GM19397 (cell line): ENCODE data around the gene NEB.
"Not testable (repeated sequence)": the region's sequence is repeated elsewhere in the genome, so short reads cannot be mapped to it uniquely, and the experiment has no call there.

ENCODE experiments used
- ATAC-seq: cut with Tn5 transposase; IDR thresholded peaks from one replicate; pipeline ENCODE4 v1.9.1; 2021; ENCODE audit warnings: mild to moderate bottlenecking, moderate library complexity; ENCODE audit not compliant: unreplicated experiment

NEB gene

DNA sequence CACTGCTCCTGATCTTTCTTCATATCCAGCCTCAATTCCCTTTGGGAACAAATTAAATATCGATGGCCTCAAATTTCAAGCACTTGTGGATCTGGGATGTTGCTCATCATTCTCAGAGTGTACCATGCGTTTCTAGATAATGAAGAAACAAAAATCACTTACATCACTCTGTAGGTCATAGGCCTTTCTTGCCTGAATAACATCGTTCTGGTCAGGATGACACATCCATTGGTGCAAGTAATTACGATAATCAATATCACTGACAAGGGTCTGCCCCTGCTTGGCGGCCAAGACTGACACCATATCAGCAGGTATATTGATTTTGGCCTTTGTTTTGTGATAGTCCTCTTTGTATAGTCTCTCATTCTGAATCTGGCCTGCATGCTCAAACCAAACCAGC lies 167.3 kb downstream of the NEB start:
- no peak for ATAC-seq

DNA sequence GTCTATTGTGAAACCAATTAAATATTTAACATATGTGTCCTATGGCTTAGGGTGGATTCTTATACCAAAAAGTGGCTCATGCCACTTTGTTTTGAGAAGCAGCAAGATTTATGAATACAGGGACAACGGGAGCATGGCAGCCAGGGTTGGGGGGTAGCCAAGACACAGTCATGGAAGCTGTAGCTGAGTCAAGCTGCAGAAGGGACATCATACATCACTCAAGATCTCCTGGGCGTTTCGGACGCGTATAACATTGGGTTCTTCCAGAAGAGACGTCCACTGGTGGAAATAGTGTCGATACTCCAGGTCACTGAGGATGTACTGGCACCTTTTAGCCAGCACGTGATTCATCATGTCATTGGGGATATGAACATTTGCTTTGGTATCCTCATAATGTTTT lies 171.9 kb downstream of the NEB start:
- ATAC-seq = no peak

DNA sequence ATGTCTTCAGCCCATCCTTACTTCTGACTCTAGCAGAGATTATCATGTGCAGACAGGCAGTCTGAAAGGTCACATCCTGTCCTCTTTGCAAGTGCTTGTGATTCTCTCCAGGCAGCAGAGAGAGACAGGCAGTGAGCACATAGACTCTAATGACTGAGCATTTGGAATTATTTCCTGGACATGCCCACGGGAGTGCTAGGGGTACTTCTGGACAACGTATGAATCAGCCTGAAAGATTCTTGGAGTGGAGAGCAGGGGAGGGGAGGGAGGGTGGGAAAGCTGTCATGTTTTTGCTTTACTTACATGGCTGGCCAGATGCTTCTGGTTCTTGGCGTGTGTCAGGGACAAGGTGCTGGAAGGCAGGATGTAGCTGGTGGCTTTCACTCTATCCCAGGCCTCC lies 174.0 kb downstream of the NEB start:
- no peak for ATAC-seq

DNA sequence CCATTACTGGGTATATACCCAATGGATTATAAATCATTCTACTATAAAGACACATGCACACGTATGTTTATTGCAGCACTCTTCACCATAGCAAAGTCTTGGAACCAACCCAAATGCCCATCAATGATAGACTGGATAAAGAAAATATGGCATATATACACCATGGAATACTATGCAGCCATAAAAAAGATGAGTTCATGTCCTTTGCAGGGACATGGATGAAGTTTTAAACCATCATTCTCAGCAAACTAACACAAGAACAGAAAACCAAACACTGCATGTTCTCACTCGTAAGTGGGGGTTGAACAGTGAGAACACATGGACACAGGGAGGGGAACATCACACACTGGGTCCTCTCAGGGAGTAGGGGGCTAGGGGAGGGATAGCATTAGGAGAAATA lies 174.8 kb downstream of the NEB start:
- not testable (repeated sequence) for ATAC-seq

DNA sequence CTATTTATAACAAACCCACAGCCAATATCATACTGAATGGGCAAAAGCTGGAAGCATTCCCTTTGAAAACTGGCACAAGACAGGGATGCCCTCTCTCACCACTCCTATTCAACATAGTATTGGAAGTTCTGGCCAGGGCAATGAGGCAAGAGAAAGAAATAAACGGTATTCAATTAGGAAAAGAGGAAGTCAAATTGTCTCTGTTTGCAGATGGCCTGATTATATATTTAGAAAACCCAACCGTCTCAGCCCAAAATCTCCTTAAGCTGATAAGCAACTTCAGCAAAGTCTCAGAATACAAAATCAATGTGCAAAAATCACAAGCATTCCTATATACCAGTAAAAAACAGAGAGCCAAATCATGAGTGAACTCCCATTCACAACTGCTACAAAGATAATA lies 176.4 kb downstream of the NEB start:
- not testable (repeated sequence) for ATAC-seq

DNA sequence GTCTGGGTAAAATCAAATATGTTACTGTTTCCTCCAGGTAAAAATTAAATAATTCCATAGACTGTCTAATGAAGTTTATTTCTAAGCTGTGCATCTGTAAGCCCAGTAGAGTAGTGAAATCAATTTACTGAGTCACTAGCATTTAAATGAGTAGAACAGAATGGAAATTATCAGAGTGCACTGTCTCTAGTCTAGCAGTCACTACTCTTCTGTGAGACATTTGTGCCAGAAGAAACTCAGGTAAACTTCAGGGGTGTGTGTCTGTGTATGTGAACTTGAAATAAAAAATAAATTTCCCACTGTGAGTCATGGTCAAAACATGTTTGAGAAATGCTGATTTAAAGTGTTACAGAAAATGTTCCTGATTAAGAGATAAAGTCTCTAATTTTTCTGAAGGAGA lies 178.2 kb downstream of the NEB start:
- ATAC-seq = no peak

DNA sequence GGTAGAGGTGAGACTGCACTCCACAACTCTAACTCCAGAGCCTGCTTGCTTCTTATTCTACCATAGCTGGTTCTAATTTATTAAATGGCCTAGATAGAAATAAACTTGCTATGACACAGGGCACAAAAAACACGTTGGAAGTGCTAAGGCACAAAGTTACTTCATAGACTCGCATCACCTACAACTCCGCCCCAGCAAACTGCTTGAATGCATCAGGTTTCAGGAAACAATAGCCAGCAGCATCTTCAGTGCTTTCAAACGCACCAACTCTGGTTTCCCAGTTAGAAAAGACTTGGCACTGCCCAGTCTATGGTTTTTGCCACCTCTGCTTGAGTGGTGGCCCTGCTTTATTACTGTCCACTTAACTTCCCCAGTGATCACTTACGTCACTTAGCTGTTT lies 182.0 kb downstream of the NEB start:
- no peak for ATAC-seq

DNA sequence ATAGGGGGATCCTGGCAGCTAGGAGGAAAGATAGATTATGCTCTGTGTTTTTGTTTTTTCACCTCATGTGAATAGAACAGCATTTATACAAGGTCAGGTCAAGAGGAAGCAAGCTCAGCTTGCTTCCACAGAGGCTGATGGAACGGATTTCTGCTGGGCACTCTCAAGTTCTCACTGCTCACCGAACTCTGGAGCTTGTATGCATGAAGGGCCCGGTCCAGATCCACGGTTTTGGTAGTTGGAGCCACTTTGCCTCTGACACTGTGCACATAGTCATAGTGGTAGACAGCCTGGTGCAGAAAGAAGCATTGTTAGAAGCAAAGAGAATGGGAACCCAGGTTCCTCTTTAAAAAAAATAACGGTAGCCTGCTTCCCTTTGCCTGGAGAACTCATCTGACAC lies 182.7 kb downstream of the NEB start:
- no peak for ATAC-seq

DNA sequence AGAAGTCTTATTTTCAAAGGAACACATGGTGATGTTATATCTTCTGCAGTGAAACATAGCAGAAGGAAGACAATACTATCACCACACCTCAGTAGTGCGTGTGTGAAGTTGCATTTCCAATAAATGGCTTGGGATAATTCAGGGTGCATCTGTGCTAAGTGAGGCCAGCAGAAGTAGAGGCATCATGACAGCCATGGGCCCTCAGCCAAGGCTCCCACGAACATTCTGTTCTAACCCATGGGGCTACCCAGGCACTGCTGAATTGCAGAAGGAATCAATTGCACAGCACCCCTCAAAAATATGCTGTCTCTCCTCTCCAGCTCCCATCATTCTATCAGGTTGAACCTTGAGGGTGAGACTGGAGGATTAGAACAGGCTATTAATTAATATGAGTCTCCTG lies 185.1 kb downstream of the NEB start:
- no peak for ATAC-seq

DNA sequence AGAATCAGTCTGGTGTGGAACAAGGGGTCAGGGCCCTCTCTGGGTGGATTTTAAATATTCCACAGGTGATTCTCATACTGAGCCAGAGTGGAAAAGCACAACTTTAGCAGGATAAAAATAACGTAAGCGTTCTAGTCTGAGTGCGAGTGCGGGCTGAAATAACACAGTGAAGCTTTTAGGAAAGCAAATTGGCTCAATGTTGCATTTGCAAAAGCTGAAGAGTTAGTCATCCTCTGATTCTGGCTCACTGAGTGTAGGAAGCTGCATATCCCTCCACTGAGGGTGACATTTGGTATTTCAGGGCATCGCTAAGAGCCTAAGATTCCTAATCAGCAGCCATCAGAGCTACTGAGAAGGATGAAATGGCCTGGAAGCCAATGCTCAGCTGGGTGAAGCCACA lies 189.8 kb downstream of the NEB start:
- ATAC-seq = no peak

DNA sequence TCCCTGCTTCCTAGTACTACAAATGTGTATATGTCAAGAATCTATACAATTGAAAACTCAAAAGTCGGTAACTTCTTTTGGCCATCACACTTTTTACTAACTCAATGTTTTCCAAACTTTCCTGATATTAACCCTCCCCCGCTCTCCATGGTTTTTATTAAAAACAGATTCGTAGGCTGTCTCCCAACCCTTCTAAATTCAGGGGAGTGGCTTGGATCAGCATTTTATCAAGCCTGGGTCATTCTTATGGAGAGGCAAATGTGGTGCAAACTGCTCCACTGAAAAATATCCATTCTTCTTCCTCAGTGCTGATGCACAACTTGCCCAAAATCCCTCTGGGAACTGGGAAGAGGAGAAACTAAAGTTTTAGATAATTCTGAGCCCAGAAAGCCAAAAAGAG lies 190.4 kb downstream of the NEB start:
- no peak for ATAC-seq

DNA sequence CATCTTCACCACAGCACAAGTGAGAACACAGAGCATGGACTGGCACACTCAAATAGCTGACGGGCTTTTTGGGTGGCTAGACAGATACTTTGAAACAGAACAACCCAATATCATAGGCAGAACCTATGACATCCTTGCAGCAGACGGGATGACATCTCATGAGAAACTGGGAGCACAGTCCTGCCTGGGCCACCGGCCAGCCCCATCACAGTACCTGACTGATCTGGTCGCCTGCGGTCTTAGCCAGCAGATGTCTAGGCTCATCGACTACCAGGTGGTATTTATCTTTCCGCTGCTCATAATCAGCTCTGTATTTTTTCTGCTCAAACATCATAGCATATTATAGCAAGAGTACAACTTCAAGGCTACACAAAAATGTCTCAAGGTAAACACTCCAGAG lies 200.3 kb downstream of the NEB start:
- ATAC-seq = no peak

DNA sequence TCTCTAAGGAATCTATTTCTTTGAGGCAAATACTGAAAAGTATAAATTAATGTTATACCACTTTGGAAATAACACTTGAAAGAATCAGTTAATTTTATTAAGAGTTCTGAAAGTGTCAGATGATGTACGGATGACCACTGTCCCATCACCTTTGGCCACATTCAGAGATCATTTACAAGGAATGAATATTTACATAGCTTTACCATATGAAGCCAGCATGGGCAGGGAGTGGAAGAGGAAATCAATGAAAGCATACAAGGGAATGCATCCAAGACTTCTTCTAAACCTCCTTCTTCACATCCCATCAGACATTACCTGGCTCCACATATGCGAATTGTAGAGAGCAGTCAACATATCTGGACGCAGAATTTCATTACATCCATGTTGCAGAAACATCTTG lies 201.1 kb downstream of the NEB start:
- ATAC-seq = no peak

DNA sequence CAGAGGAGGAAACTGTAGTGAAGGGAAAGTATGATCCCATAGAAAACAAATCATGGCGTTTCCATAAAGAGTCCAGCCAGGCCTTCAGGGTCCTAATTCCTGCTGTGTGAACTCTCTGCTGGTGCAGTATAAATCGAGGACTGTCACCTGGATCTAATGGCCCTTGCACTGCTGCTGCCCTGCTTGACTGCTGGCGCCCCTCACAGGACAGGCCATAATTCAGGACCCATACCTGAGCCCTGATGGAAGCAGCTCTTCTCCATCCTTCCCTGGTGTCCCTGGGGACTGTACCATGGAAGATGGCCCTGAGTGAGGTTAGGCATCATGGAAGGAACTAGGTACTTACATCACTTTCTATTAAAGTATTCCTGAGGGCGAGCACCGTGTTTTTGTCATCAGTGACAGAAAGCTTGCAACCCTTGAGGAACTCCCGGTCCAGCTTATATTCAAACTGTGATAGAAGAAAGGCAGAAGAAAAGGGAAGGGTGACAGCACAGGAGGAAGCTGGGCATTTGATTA lies 207.6 kb downstream of the NEB start:
- ATAC-seq = no peak

DNA sequence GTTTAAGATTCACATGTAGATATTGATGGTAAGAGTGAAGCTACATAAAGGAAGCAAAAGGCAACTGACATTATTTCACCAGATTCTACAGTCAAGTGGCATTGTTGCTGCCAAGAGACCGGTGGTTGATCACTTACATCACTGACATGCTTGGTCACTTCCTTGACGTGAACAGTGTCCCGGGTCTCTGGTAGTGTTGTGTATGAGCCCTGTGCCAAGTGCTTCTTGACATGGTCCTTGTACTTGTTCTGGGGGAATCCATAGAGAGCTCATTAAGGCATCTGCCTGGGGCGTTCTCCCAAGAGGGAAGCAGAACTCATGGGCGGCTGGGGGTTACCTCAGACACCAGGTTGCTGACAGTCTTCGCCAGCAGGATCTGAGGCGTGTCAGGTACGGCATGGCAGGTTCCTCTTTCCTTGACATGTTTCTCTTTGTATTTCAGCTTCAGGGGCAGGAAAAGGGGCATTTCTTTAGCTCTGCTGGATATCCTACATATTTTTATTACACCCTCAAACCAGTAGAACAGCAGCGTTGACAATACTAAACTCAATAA lies 208.4 kb downstream of the NEB start:
- no peak for ATAC-seq

DNA sequence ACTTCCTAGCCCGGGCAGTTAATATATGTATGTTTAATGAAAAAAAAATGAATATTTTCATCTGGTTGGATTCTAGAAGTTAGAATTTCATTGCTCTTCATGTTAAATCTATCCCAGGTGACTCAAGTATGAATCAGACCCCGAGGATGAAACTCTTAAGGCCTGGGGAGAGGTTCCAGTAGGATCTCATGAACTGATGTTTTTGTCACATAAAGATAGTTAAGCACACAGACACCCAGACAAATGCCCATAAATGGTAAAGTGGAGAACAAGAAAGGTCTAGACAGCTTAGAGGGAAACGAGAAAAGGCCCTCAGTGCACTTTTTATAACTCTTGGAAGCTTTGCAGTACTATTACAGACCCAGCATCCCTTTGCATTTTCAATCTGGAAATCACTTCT lies 210.4 kb downstream of the NEB start:
- no peak for ATAC-seq

DNA sequence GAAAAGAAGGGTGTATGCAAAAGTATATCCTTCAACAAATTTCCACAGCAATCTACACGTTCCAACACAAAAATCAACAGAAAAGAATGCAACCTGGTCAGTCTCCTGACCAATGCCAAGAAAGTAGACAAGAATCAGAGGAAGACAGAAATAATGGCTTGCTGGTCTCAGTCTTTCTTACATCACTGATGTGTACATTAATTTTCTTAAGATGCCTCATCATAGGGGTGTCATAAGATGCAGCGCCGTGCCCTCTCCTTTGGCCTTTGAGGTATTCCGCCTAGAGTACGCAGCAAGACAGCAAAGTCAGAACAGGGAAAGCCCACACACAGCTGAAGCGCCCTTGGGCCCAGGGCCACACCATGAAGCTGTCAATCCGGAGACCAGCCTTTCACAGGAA lies 211.7 kb downstream of the NEB start:
- ATAC-seq = no peak

DNA sequence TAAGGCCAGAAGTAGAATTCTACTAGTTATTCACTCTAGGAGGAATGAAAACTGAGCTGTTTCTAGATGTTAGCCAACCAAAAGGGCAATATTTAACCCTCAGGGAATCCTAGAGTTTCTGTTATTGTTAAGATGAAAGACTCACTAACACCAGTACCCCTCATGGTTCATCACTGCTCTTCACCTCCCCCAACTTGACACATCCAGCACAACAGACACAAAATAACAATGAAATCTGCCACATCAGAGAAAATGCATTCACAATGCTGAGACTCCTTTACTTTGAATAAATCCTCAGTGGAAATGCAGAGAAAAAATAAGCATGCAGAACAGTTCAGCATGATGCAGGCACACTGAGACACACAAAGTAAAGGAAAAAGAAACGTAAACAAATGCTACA lies 213.3 kb downstream of the NEB start:
- ATAC-seq = no peak

DNA sequence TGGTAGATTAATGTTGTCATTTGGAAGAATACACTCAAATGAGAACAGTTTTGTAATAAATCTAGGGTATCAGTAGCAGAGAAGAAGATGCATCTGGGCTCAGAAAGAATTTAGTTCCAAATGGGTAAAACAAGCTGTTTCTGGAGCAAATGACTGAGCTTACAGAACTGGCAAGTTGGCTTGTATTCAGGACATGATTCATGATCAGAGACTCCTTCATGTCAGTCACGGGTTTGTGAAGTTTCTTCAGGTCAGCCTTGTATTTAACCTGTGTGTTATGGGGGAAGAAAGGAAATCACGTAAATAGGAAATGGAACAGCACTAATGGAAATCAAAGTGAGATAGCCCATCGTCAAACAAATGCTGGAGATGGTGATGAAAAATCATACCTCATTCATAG lies 215.5 kb downstream of the NEB start:
- ATAC-seq = no peak

DNA sequence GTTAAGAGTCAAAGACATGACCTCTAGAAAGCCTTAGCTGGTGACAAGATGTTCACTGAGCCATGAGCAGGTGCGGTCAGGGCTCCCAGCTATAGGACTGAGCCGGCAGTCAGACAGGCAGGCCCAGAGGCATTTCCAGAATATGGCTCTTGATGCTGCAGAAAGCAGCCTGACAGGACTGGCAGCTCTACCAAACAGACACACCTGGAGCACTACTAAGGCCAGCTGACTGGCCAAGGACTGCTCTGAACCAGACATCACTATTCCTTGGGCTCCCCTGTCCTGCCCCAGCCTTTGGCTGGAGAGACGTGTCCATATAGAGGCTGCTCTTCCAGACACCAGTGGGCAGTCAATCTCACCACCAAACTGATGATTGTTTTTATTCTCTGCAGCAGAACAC lies 225.8 kb downstream of the NEB start:
- no peak for ATAC-seq

DNA sequence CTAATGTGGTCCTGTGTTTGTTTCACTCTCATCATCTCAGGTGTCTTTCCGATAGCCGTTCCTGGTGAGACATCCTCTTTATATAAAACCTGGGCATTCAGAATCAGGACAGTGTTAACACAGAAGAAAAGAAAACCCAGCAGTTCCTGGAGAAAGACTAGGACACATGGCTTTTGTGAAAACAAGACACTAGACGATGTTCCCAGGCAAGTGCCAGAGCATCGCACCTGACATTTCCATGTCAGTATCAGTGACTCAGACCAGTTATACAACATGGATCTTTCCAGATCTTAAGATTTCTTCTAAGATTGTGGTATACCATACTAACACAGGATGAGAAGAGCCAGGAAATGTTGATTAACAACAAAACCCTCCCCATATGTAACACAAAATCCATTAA lies 228.1 kb downstream of the NEB start:
- ATAC-seq = no peak

DNA sequence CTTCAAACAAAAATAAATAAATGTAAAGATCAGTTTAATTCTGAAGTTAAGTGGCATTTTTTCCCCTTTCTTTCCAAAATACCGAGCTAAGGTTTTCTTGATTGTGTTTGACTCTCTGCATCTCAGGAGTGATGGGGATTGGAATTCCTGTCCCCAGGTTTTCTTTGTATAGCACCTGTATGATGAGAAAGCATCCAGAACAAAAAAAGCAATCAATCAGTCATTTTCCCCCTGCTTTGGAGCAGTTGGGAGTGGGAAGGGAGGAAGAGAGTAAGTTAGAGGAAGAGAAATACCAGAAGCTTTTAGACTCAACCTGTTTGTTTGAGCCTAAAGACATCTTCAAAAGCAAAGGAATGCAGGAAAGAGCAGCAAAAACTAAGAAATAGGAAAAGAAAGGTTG lies 236.1 kb downstream of the NEB start:
- no peak for ATAC-seq

DNA sequence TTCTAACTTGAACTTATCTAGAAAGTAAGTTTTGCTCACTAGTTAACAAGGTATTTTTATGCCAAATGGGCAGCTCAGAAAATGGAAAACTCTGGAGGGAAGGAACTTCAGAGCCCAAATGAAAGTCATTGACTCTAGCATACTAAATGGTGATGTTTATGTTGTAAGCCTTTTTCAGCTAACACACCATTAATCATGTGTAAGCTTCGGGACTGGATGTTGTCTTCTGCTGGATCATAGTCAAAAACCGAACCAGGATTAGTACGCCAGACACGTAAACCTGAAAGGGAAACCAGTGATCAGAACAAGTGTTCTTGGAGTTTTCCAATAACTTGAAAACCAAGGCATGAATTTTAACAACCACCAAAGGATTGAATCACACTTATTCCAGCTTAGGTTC lies 242.8 kb downstream of the NEB start:
- no peak for ATAC-seq

DNA sequence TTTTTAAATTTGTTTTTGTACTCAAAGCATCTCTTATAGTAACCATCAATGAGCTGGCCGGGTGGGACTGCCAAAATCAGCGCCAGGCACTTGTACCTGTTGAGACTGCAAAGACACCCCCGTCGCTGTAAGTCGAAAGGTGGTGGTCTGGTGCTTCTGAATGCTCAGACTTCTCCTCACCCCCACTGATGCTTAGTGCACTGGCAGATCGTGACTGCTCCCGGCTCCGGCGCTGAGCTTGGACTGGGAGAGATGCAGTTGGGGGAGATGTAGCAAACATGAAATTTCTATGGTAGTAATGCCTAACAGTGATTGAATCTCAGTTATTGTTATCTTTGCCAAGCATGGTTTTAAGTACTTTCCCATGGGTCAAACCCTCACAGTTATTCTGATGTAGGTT lies 244.0 kb downstream of the NEB start:
- no peak for ATAC-seq
